ENCODE results near the gene SPTSSA. TPM values are rescaled to one million over a fixed set of nuclear protein-coding genes. Genes with fewer than 3 reads are reported as not detected.

Gene SPTSSA
- total RNA-seq, 1 experiment from 2014 or later: 30.0 TPM

GRCh38 chr14:34423445-34423844 lies 38.6 kb downstream of the SPTSSA start:
- Histone ChIP-seq H3K4me3 (ENCODE audit: low read depth, low read length) (no peak overlapping the region), H3K36me3 (ENCODE audit: control insufficient read depth, insufficient read depth, low read length) (no peaks in the 10 kb centered on the region), H3K9me3 (peaks cover 18% of the 10 kb centered on the region; the same call in 1 of the 2 replicates), H3K4me1 (peaks cover 14% of the 10 kb centered on the region), H3K27me3 (replicated peaks; ENCODE audit: control insufficient read depth, insufficient read depth, low read length) (no peaks in the 10 kb centered on the region)
- peaks cover 21% of the 10 kb centered on the region for H3K4me1 Mint-ChIP-seq (ENCODE audit: low read depth, unreplicated experiment)
- intact Hi-C loops (cut with micrococcal nuclease; ENCODE audit: unreplicated experiment): no loop called here
- CTCF ChIA-PET: no interaction called here
- H3K9me3 Mint-ChIP-seq (ENCODE audit: unreplicated experiment): peaks cover 17% of the 10 kb centered on the region
- POLR2A ChIA-PET: no interaction called here
- no peak for DNase-seq
- H3K4me3 Mint-ChIP-seq (ENCODE audit: unreplicated experiment): no peak overlapping the region
- no peaks in the 10 kb centered on the region for H3K27me3 Mint-ChIP-seq (ENCODE audit: insufficient read depth, unreplicated experiment)
- BruUV-seq (replicated peaks): no TSS peak
- TF ChIP-seq CTCF (IDR thresholded peaks at IDR 0.05; ENCODE audit: insufficient read depth in 1 of 2, low read depth in 1 of 2, low read length in 1 of 2, severe bottlenecking in 1 of 2, unreplicated experiment in 1 of 2): no peak
- no peak overlapping the region for H3K27ac Mint-ChIP-seq (ENCODE audit: unreplicated experiment)
- H3K36me3 Mint-ChIP-seq (ENCODE audit: insufficient read depth, unreplicated experiment): no peaks in the 10 kb centered on the region

- no peak overlapping the region for H3K27ac Mint-ChIP-seq (ENCODE audit: unreplicated experiment)
- H3K9me3 Mint-ChIP-seq (ENCODE audit: unreplicated experiment): peaks cover 17% of the 10 kb centered on the region
- Histone ChIP-seq H3K27me3 (replicated peaks; ENCODE audit: control insufficient read depth, insufficient read depth, low read length) (no peaks in the 10 kb centered on the region), H3K36me3 (ENCODE audit: control insufficient read depth, insufficient read depth, low read length) (no peaks in the 10 kb centered on the region), H3K4me3 (ENCODE audit: low read depth, low read length) (no peak overlapping the region), H3K9me3 (peaks cover 18% of the 10 kb centered on the region; the same call in 1 of the 2 replicates), H3K4me1 (peaks cover 11% of the 10 kb centered on the region)
- no peak for DNase-seq
- intact Hi-C loops (cut with micrococcal nuclease; ENCODE audit: unreplicated experiment): no loop called here
- no peak overlapping the region for H3K4me3 Mint-ChIP-seq (ENCODE audit: unreplicated experiment)
- no peaks in the 10 kb centered on the region for H3K36me3 Mint-ChIP-seq (ENCODE audit: insufficient read depth, unreplicated experiment)
- H3K4me1 Mint-ChIP-seq (ENCODE audit: low read depth, unreplicated experiment): peaks cover 11% of the 10 kb centered on the region
- ChIA-PET POLR2A (no interaction called here), CTCF (no interaction called here)
- BruUV-seq (replicated peaks): no TSS peak
- H3K27me3 Mint-ChIP-seq (ENCODE audit: insufficient read depth, unreplicated experiment): no peaks in the 10 kb centered on the region
- no peak for TF ChIP-seq CTCF (IDR thresholded peaks at IDR 0.05; ENCODE audit: insufficient read depth in 1 of 2, low read depth in 1 of 2, low read length in 1 of 2, severe bottlenecking in 1 of 2, unreplicated experiment in 1 of 2)
Observed at GRCh38 chr14:34420547-34421150, 41.4 kb downstream of the SPTSSA start.

GRCh38 chr14:34409721-34410120 lies 52.3 kb downstream of the SPTSSA start:
- BruUV-seq (replicated peaks): no TSS peak
- peaks cover 10% of the 10 kb centered on the region for H3K9me3 Mint-ChIP-seq (ENCODE audit: unreplicated experiment)
- Histone ChIP-seq H3K9me3 (no peaks in the 10 kb centered on the region; the same call in 1 of the 2 replicates), H3K27me3 (replicated peaks; ENCODE audit: control insufficient read depth, insufficient read depth, low read length) (no peaks in the 10 kb centered on the region), H3K4me3 (ENCODE audit: low read depth, low read length) (no peak overlapping the region), H3K4me1 (no peaks in the 10 kb centered on the region), H3K36me3 (ENCODE audit: control insufficient read depth, insufficient read depth, low read length) (no peaks in the 10 kb centered on the region)
- DNase-seq: no peak
- ChIA-PET POLR2A (no interaction called here), CTCF (no interaction called here)
- no peaks in the 10 kb centered on the region for H3K36me3 Mint-ChIP-seq (ENCODE audit: insufficient read depth, unreplicated experiment)
- no peaks in the 10 kb centered on the region for H3K27me3 Mint-ChIP-seq (ENCODE audit: insufficient read depth, unreplicated experiment)
- intact Hi-C loops (cut with micrococcal nuclease; ENCODE audit: unreplicated experiment): no loop called here
- H3K4me1 Mint-ChIP-seq (ENCODE audit: low read depth, unreplicated experiment): no peaks in the 10 kb centered on the region
- TF ChIP-seq CTCF (IDR thresholded peaks at IDR 0.05; ENCODE audit: insufficient read depth in 1 of 2, low read depth in 1 of 2, low read length in 1 of 2, severe bottlenecking in 1 of 2, unreplicated experiment in 1 of 2): no peak
- H3K27ac Mint-ChIP-seq (ENCODE audit: unreplicated experiment): no peak overlapping the region
- no peak overlapping the region for H3K4me3 Mint-ChIP-seq (ENCODE audit: unreplicated experiment)

Measured in Caco-2 (cell line).